ENCODE data around the gene AK6. TPM values are rescaled to one million over a fixed set of nuclear protein-coding genes. Genes with fewer than 3 reads are reported as not detected.

Gene AK6
- total RNA-seq, 1 donor from 2014 or later: 35.1 TPM

Other genes starting within 250 kb of the AK6 start
- 2.1 TPM for gene CCNB1, start 202.4 kb downstream of the AK6 start, total RNA-seq
- 2.9 TPM for gene CENPH, start 179.9 kb downstream of the AK6 start, total RNA-seq
- gene CDK7, start 134.6 kb downstream of the AK6 start, total RNA-seq: 13.3 TPM
- 2.9 TPM for gene CCDC125, start 36.7 kb downstream of the AK6 start, total RNA-seq
- gene TAF9, start within 50 bp of the AK6 start, total RNA-seq: 44.2 TPM
- gene RAD17, start 298 bp upstream of the AK6 start, total RNA-seq: 22.0 TPM
- gene MARVELD2, start 45.6 kb upstream of the AK6 start, total RNA-seq: 0.62 TPM
- gene OCLN, start 123.3 kb upstream of the AK6 start, total RNA-seq: 0.51 TPM
- 11.1 TPM for gene GTF2H2C, start 190.7 kb upstream of the AK6 start, total RNA-seq

All from cardiac septum (tissue), 1 donor.